ENCODE results near the gene ARHGAP18.

The ARHGAP18 gene

DNA sequence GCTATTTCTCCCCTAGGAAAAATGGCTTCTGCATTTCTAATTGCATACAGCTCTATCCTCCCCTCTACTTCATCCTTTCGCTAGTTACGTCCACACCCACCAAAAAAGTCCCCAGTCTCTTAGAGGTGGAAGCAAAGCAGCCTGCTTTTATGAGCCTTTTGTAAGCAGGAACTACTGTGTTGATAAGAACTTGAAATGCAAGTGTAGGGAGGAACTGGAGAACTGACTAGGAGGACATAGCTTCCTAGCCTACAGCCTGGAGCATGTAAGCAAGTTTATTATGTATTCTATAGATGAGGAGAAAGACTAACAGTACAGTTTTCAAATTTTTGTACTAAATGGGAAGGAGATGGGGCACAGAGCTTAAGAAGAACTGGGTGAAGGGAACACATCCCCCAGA lies 10.3 kb downstream of the ARHGAP18 start:
- Histone ChIP-seq H3K36me3 (ENCODE audit: control insufficient read depth, insufficient read depth, low read length) (no peaks in the 10 kb centered on the region), H3K9me3 (ENCODE audit: control insufficient read depth, low read length) (no peaks in the 10 kb centered on the region), H3K4me3 (ENCODE audit: low read length) (no peak overlapping the region), H3K9ac (ENCODE audit: low read length) (no peak overlapping the region), H3K4me1 (ENCODE audit: control insufficient read depth, insufficient read depth, low read length) (peaks cover 27% of the 10 kb centered on the region), H3K27me3 (ENCODE audit: control insufficient read depth, insufficient read depth, low read length) (no peaks in the 10 kb centered on the region)

DNA sequence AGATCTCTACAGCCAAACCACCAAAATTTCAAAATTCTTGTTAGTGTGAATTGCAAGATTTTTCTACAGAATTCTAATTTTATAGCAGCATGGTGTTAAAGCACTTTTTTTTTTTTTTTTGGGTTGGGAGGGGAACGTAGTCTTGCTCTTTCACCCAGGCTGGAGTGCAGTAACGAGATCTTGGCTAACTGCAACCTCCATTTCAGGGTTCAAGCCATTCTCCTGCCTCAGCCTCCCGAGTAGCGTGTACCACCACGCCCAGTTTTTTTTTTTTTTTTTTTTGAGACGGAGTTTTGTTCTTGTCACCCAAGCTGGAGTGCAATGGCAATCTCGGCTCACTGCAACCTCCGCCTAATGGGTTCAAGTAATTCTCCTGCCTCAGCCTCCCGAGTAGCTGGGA lies 11.5 kb downstream of the ARHGAP18 start:
- Histone ChIP-seq H3K9ac (ENCODE audit: low read length) (no peak overlapping the region), H3K9me3 (ENCODE audit: control insufficient read depth, low read length) (no peaks in the 10 kb centered on the region), H3K36me3 (ENCODE audit: control insufficient read depth, insufficient read depth, low read length) (no peaks in the 10 kb centered on the region), H3K4me1 (ENCODE audit: control insufficient read depth, insufficient read depth, low read length) (peaks cover 27% of the 10 kb centered on the region), H3K4me3 (ENCODE audit: low read length) (no peak overlapping the region), H3K27me3 (ENCODE audit: control insufficient read depth, insufficient read depth, low read length) (no peaks in the 10 kb centered on the region)

DNA sequence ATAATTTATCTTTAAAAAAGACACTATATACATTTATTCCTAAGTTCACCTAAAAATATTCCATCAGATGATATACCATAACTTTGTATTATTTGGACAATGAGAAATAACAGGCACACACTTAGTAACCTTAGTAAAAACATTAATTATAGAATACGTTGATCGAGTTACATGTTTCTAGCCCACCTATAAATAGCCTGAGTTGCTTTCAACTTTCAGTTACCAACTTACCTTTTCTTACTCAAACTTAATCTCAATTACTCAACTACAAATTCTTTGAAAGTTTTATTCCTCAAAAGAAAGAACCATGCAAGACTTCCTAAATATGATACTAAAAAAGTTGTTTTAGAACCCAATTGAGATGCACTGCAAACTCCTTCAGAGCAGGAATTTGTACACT lies 12.2 kb downstream of the ARHGAP18 start:
- no peak overlapping the region for H3K4me3 ChIP-seq (ENCODE audit: low read length)
- no peaks in the 10 kb centered on the region for H3K9me3 ChIP-seq (ENCODE audit: control insufficient read depth, low read length)
- H3K27me3 ChIP-seq (ENCODE audit: control insufficient read depth, insufficient read depth, low read length): no peaks in the 10 kb centered on the region
- H3K9ac ChIP-seq (ENCODE audit: low read length): no peak overlapping the region
- no peaks in the 10 kb centered on the region for H3K36me3 ChIP-seq (ENCODE audit: control insufficient read depth, insufficient read depth, low read length)
- peaks cover 26% of the 10 kb centered on the region for H3K4me1 ChIP-seq (ENCODE audit: control insufficient read depth, insufficient read depth, low read length)

DNA sequence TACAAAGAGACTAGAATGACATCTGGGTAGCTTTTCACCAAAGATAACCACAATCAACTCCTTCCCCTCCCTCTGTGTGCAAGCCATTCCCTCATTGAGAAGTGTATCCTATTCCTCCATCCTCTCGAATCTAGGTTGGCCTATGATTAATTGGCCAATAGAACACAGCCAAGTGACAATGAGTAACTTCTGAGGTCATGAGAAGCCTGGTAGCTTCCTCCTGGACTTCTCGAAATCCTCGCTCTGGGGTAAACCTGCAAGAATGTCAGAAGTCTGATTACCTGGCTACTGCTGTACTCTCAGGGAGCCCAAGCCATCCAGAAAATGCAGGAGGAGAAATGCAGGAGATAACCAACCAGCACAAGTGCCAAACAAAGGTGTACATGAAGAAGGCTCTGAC lies 13.1 kb downstream of the ARHGAP18 start:
- Histone ChIP-seq H3K27me3 (ENCODE audit: control insufficient read depth, insufficient read depth, low read length) (no peaks in the 10 kb centered on the region), H3K4me1 (ENCODE audit: control insufficient read depth, insufficient read depth, low read length) (peaks cover 23% of the 10 kb centered on the region), H3K9me3 (ENCODE audit: control insufficient read depth, low read length) (no peaks in the 10 kb centered on the region), H3K4me3 (ENCODE audit: low read length) (no peak overlapping the region), H3K9ac (ENCODE audit: low read length) (no peak overlapping the region), H3K36me3 (ENCODE audit: control insufficient read depth, insufficient read depth, low read length) (no peaks in the 10 kb centered on the region)

DNA sequence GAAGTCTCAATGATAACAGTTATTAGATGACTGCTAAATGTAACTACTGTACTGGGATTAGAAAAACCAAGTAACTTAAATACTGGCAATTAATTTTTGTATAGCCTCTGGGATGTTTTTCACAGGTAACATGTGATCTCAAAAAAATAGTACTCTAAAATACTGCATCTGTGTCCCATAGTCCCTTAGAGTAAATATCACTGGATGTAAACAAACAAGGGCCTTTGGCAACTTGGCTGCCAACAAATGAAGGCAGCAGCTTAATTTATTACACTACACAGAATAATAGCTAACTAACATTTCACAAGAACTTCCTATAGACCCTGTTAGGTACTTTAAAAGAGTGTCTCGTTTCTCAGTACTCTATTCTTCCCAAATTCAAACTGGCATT lies 14.0 kb downstream of the ARHGAP18 start:
- Histone ChIP-seq H3K4me3 (ENCODE audit: low read length) (no peak overlapping the region), H3K36me3 (ENCODE audit: control insufficient read depth, insufficient read depth, low read length) (no peaks in the 10 kb centered on the region), H3K4me1 (ENCODE audit: control insufficient read depth, insufficient read depth, low read length) (peaks cover 25% of the 10 kb centered on the region), H3K9me3 (ENCODE audit: control insufficient read depth, low read length) (no peaks in the 10 kb centered on the region), H3K27me3 (ENCODE audit: control insufficient read depth, insufficient read depth, low read length) (no peaks in the 10 kb centered on the region), H3K9ac (ENCODE audit: low read length) (no peak overlapping the region)

DNA sequence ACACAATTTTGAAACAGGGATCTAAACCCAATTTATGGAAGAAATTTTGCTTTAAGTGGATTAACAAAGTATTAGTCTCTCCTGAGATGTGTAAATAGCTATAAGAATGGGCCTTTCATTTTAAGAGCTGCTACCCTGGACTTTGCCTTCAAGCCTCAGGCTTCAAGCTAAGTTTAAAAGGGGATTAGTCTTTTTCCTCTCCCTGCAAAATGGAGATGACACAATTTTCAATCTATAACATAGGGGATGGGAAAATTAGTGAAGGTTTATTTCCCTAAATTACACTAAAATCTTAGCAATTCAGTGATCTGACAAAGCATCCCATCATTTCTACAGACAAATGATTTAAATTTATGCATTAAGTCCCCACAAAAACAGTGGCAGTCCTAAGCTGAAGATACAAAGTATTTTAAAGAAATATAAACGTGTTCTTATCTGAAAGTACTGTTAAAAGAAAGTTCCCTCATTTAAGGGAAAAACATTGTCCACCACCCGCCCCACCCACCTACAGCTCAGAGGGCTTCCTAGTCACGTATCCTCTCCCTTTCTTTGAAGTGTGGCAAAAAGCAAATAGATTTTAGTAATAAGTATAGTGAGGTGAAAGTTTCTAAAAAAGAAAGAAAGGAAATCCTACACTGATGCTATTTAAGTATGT lies 14.5 kb downstream of the ARHGAP18 start:
- no peaks in the 10 kb centered on the region for H3K36me3 ChIP-seq (ENCODE audit: control insufficient read depth, insufficient read depth, low read length)
- no peak overlapping the region for H3K4me3 ChIP-seq (ENCODE audit: low read length)
- peaks cover 25% of the 10 kb centered on the region for H3K4me1 ChIP-seq (ENCODE audit: control insufficient read depth, insufficient read depth, low read length)
- H3K9me3 ChIP-seq (ENCODE audit: control insufficient read depth, low read length): no peaks in the 10 kb centered on the region
- H3K27me3 ChIP-seq (ENCODE audit: control insufficient read depth, insufficient read depth, low read length): no peaks in the 10 kb centered on the region
- no peak overlapping the region for H3K9ac ChIP-seq (ENCODE audit: low read length)

DNA sequence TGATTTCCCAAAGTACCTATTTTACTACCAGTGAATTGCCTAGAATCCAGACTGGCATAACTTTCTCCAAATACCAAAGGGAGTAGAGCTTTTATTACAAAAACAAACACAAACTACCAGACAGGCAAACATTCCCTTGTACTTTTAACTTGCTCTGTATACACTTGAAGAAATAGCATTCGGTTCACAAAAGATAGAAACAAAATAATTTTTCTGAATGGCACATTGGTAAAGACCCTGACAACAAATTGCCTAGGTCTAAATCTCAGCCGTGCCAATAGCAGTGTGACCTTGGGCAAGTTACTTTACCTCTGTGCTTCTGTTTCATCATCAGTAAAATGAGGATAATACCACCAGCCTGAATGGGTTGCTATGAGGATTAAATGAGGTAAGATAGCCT lies 15.9 kb downstream of the ARHGAP18 start:
- Histone ChIP-seq H3K4me3 (ENCODE audit: low read length) (no peak overlapping the region), H3K27me3 (ENCODE audit: control insufficient read depth, insufficient read depth, low read length) (no peaks in the 10 kb centered on the region), H3K9me3 (ENCODE audit: control insufficient read depth, low read length) (no peaks in the 10 kb centered on the region), H3K36me3 (ENCODE audit: control insufficient read depth, insufficient read depth, low read length) (no peaks in the 10 kb centered on the region), H3K9ac (ENCODE audit: low read length) (no peak overlapping the region), H3K4me1 (ENCODE audit: control insufficient read depth, insufficient read depth, low read length) (peaks cover 17% of the 10 kb centered on the region)

DNA sequence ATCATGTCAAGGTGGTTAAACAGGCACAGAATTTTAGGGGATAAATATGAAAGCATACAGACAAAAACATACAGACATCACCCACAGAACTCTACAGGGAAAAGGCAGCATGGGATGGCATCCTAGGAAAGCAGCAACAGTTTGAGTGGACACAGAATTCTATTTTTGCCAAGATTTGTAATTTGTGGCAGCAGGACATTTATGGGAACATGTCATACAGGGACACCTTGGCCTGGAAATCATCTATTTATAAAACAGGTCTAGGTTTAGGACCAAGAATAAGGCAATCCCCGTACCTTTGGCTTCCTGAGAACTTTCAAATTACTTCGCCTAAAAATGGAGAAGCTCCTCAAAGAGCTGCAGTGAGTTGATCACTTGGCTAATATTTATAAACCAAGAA lies 17.5 kb downstream of the ARHGAP18 start:
- Histone ChIP-seq H3K4me1 (ENCODE audit: control insufficient read depth, insufficient read depth, low read length) (peaks cover 17% of the 10 kb centered on the region), H3K9me3 (ENCODE audit: control insufficient read depth, low read length) (no peaks in the 10 kb centered on the region), H3K4me3 (ENCODE audit: low read length) (no peak overlapping the region), H3K36me3 (ENCODE audit: control insufficient read depth, insufficient read depth, low read length) (no peaks in the 10 kb centered on the region), H3K9ac (ENCODE audit: low read length) (no peak overlapping the region), H3K27me3 (ENCODE audit: control insufficient read depth, insufficient read depth, low read length) (no peaks in the 10 kb centered on the region)

DNA sequence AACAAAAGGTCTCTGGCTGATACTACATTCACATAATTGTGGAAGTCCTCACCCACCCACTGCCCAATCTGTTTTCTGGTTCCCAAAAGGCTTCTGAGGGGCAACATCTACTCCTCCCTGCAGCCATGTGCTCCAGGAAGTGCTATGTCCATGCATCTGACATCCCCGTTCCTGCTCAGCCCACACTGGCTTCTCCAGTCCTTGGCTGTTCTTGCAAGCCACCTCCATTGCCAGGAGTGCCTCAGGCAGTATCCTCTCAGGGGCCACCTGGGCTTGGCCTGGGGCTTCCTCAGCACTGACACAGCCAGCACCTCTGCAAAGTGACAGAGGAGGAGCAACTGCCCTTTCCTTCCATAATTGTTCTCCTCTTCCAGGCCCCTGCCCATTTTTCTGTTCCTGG lies 18.3 kb downstream of the ARHGAP18 start:
- H3K27me3 ChIP-seq (ENCODE audit: control insufficient read depth, insufficient read depth, low read length): no peaks in the 10 kb centered on the region
- no peaks in the 10 kb centered on the region for H3K36me3 ChIP-seq (ENCODE audit: control insufficient read depth, insufficient read depth, low read length)
- H3K9ac ChIP-seq (ENCODE audit: low read length): no peak overlapping the region
- no peak overlapping the region for H3K4me3 ChIP-seq (ENCODE audit: low read length)
- H3K9me3 ChIP-seq (ENCODE audit: control insufficient read depth, low read length): no peaks in the 10 kb centered on the region
- peaks cover 17% of the 10 kb centered on the region for H3K4me1 ChIP-seq (ENCODE audit: control insufficient read depth, insufficient read depth, low read length)

DNA sequence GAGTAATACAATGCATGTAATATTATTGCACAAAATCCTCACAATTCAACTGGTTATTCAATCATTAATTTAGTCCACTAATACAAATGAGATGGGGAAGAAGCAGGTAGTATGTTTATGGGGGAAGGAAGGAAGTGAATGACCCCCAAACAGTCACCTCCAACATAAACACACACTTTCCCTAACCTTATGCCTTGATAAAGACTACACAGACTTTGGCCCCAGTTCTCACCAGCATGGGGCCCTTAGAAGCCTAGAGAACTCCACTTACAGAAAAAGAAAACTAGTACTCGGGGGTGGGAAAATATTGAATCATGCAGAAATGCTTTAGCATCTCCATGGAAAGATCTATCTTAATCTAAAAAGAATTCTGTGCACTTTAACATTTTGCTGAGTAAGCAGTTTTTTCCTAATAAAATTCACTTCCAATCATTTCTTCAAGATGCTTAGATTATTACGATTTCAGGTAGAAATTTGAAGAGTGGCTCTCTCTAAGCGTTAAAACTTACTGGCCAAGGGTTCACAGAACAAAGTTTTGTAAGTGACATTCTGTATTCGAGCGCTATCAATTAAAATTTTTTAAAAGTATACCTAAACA lies 18.8 kb downstream of the ARHGAP18 start:
- Histone ChIP-seq H3K4me3 (ENCODE audit: low read length) (no peak overlapping the region), H3K36me3 (ENCODE audit: control insufficient read depth, insufficient read depth, low read length) (no peaks in the 10 kb centered on the region), H3K4me1 (ENCODE audit: control insufficient read depth, insufficient read depth, low read length) (peaks cover 19% of the 10 kb centered on the region)

DNA sequence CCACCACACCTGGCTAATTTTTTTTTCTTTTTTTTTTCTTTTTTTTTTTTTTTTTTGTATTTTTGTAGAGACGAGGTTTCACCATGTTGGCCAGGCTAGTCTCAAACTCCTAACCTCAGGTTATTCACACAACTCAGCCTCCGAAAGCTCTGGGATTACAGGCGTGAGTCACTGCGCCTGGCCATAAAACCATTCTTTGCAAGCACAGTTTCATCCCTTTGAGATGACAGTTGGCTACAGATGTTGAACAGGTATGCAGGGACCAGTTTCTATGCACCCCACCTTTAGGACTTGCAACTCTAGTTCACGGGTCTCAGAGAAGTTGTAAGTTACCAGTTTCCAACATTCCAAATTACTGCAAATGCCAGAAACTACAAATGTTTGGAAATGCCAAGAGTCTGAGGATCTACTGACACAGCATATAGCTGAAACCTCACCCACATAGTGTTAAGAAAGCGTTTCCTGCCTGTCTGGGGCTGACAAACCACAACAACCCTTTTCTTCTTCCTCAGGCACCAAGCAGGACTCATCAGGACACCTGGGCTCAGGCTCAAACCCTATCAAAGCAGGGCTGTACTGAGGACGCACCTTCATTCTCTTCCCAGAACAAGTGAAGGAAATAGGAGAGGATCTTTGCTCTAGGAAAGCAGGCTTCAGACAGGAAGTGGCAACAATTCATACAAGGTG lies 22.9 kb downstream of the ARHGAP18 start:
- no peaks in the 10 kb centered on the region for H3K9me3 ChIP-seq (ENCODE audit: control insufficient read depth, low read length)
- H3K4me3 ChIP-seq (ENCODE audit: low read length): no peak overlapping the region
- no peak overlapping the region for H3K9ac ChIP-seq (ENCODE audit: low read length)
- H3K36me3 ChIP-seq (ENCODE audit: control insufficient read depth, insufficient read depth, low read length): no peaks in the 10 kb centered on the region
- H3K4me1 ChIP-seq (ENCODE audit: control insufficient read depth, insufficient read depth, low read length): peaks cover 32% of the 10 kb centered on the region
- H3K27me3 ChIP-seq (ENCODE audit: control insufficient read depth, insufficient read depth, low read length): no peaks in the 10 kb centered on the region

More for the DNA sequence above, 18.8 kb downstream of the ARHGAP18 start:
- H3K9me3 ChIP-seq (ENCODE audit: control insufficient read depth, low read length): no peaks in the 10 kb centered on the region
- no peak overlapping the region for H3K9ac ChIP-seq (ENCODE audit: low read length)
- H3K27me3 ChIP-seq (ENCODE audit: control insufficient read depth, insufficient read depth, low read length): no peaks in the 10 kb centered on the region

DNA sequence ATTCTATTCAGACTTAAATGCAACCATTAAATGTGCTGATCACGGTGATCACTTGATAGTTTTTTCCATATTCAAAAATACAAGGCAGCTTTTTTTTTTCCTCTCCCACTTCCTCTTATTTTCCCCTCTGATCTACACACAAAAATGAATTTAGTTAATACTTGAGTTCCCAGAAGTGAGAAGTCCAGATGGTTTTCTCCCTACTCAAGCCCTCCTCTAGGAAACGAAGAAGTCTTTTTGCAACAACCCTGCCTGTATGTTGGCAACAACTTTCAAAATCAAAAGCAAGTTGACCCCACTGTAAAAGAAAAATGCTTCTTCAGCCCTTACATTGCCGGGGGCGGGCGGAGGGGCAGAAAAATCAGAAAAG lies 24.3 kb downstream of the ARHGAP18 start:
- H3K9ac ChIP-seq (ENCODE audit: low read length): no peak overlapping the region
- H3K4me3 ChIP-seq (ENCODE audit: low read length): no peak overlapping the region

More for the DNA sequence above, 24.3 kb downstream of the ARHGAP18 start:
- Histone ChIP-seq H3K36me3 (ENCODE audit: control insufficient read depth, insufficient read depth, low read length) (no peaks in the 10 kb centered on the region), H3K9me3 (ENCODE audit: control insufficient read depth, low read length) (no peaks in the 10 kb centered on the region), H3K4me1 (ENCODE audit: control insufficient read depth, insufficient read depth, low read length) (peaks cover 27% of the 10 kb centered on the region), H3K27me3 (ENCODE audit: control insufficient read depth, insufficient read depth, low read length) (no peaks in the 10 kb centered on the region)

Measured in mucosa of stomach (tissue), 1 donor.